Urinary bladder (tissue), 4 donors: Measurements from ENCODE around the gene KRTAP10-2. TPM values are rescaled to one million over a fixed set of nuclear protein-coding genes. Genes with fewer than 3 reads are reported as not detected.
A peak's percentile ranks its signal among the peaks of the same experiment; 100 is the strongest.

Experiments used
- DNase-seq: peaks from one replicate; pipeline ENCODE4 v3.0.0-alpha.2; 2015; ENCODE audit errors: extremely low spot score
- H3K27ac ChIP-seq: one replicate; pipeline ENCODE4 v1.5.1; 2013; ENCODE audit warnings: low read depth, mild to moderate bottlenecking, moderate library complexity
- H3K36me3 ChIP-seq: one replicate; pipeline ENCODE4 v1.6.1; 2013; ENCODE audit warnings: mild to moderate bottlenecking, moderate library complexity; ENCODE audit not compliant: insufficient read depth
- H3K4me1 ChIP-seq: one replicate; pipeline ENCODE4 v1.6.1; 2013; ENCODE audit warnings: mild to moderate bottlenecking, moderate library complexity; ENCODE audit not compliant: insufficient read depth
- H3K4me3 ChIP-seq: one replicate; pipeline ENCODE4 v1.5.1; 2013; ENCODE audit warnings: low read depth, low read length
- WGBS: extraction: QIAGEN DNeasy Blood & Tissue Kit; methylation state at CpG from one replicate; pipeline ENCODE4 v1.1.7; 2013; 5-methylcytosine and 5-hydroxymethylcytosine counted together
- polyA plus RNA-seq: library from polyadenylated mRNA; stranded (reverse); fragments of 200-250 nt; gene quantifications from one replicate; pipeline ENCODE4 v1.2.3, GENCODE V29; 2013
- total RNA-seq: library from RNA; depleted of rRNA; stranded (reverse); fragments of >200 nt; gene quantifications from one replicate; pipeline ENCODE4 v1.2.3, GENCODE V29; 2014
- donor health status: healthy with polysubstance abuse.
- donor health status: healthy.

KRTAP10-2 gene
- total and polyA plus RNA-seq, 2 donors: not detected

DNA sequence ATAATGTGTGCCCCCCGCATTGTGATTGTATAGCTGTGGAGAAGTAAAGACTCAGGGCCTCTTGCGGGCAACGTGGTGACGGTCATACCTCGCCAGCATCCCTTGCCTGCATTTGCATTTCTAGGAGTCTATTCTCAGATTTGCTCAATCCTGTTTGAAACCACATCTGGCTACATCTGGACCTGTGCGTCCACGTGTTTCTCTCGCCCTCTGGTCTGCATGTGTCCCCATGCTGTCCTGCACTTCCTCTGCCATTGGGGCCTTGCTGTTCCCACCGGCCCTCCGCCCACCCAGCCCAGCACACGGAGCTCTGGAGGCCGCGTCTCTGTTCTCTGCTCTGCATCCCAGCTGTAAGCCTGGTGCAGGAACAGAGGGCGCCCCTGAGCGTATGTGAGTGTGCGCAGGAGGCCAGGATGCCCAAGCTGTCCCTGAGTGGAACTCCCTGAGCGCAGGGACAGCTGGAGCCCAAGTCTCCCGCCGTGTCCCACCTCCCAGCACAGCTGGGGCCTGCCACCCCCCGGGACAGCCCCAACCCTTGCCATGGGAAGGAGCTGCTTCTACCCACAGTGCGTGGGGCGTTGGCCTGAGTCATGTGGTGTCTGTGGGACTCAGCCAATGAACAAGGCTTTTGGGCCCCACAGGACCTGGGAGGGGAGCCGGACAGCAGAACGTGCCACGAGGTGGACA, 1.6 kb downstream of the KRTAP10-2 start:
- Histone ChIP-seq H3K4me1 (no peaks in the 10 kb centered on the region), H3K4me3 (no peak overlapping the region), H3K36me3 (no peaks in the 10 kb centered on the region), H3K27ac (no peak overlapping the region)
- 72% methylated on average over 25 of the region's 25 CpGs for WGBS
- DNase-seq: no peak

DNA sequence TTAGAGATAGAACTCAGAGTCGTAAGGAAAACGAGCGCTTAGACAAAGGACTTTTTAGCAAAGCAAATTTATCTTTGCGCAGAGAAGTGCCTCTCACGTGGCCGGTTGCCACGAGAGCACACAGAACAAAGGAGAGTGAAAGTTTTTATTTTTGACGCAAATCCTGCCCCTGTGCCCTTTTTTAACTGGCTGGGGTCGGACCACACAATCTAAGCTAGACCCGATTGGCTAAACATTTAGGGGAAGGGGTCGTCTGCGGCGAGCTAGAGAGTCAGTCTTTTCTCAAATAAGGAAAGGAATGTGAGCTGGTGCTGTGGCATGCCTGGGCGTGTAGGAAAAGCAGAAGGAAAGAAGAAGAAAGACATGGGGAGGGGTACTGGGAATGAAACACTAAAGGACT, 2.4 kb downstream of the KRTAP10-2 start:
- Histone ChIP-seq H3K4me1 (no peaks in the 10 kb centered on the region), H3K36me3 (no peaks in the 10 kb centered on the region), H3K4me3 (no peak overlapping the region), H3K27ac (no peak overlapping the region)
- peak; percentile 21 for DNase-seq
- WGBS: 29% methylated on average over 14 of the region's 14 CpGs

DNA sequence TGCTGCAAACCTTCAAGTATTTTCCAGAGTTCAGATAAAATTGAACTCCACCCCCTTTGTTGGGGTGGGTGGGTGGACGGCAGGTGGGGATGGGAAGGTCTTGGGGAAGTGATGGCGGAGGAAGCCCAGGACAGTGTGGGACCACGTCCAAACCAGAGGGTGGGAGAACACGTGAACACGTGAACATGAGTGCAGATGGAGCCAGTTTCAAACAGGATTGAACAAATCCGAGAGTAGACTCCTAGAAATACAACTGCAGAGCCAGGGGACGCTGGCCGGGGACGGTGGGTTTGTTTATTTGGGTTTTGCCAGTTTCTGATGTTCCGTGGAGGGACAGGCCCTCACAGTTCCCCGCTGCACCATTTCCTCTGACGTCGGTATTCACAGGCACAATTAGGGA, 2.9 kb downstream of the KRTAP10-2 start:
- Histone ChIP-seq H3K27ac (no peak overlapping the region), H3K36me3 (no peaks in the 10 kb centered on the region), H3K4me3 (no peak overlapping the region), H3K4me1 (no peaks in the 10 kb centered on the region)
- 59% methylated on average over 13 of the region's 13 CpGs for WGBS
- no peak for DNase-seq

DNA sequence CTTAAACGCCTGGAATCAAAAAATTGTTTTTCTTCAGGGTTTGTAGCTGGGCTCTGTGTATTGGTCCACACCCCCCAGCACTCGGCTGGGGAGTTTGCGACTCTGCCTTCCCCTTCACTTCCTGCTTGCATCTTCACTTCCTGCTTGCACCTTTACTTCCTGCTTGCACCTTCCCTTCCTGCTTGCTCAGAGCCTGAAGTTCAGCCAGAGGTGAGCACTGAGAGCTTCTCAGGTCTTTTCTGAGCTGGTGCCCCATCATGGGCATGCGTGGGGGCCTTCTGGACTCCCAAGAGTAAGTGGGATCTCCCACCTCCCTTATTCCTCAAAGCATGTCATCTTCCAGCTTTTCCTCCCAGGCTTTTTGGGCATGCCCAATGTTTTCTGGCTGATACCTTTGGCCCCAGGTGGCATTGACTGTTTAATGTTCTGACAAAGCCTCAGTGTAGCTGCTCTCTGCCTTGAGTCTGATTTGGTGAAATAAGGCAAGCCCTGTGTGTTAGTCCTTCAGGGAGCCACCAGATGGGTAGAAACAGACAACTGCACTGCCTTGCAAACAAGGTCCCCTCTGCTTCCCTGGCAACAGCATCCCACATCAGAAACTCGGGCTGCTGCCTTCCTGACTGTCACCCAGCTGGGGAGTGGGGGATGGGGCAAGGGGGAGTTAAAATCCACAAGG, 3.5 kb downstream of the KRTAP10-2 start:
- H3K27ac ChIP-seq: no peak overlapping the region
- WGBS: 61% methylated on average over 5 of the region's 5 CpGs

DNA sequence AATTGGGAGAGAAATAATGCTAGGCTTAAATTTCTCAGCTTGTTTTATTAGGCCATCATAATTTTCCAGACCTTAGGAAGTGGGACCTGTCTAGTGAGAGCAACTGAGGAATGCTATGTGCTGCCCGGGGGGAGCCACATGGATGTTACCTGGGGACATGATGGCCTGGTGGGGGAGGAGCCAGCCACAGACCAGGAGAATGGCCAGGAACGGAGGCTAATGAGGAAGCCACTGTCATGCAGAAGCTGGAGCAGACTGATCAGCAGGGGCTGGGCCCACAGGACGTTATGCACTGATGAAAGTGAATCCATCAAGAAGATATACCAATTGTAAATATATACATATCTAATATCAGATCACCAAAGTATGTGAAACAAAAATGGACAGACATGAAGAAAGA, 6.7 kb downstream of the KRTAP10-2 start:
- WGBS: 67% methylated on average over 3 of the region's 3 CpGs
- Histone ChIP-seq H3K36me3 (no peaks in the 10 kb centered on the region), H3K4me3 (no peak overlapping the region), H3K27ac (no peak overlapping the region), H3K4me1 (no peaks in the 10 kb centered on the region)
- DNase-seq: no peak

More for the DNA sequence above, 3.5 kb downstream of the KRTAP10-2 start:
- H3K4me1 ChIP-seq: no peaks in the 10 kb centered on the region
- no peaks in the 10 kb centered on the region for H3K36me3 ChIP-seq
- no peak for DNase-seq
- no peak overlapping the region for H3K4me3 ChIP-seq

DNA sequence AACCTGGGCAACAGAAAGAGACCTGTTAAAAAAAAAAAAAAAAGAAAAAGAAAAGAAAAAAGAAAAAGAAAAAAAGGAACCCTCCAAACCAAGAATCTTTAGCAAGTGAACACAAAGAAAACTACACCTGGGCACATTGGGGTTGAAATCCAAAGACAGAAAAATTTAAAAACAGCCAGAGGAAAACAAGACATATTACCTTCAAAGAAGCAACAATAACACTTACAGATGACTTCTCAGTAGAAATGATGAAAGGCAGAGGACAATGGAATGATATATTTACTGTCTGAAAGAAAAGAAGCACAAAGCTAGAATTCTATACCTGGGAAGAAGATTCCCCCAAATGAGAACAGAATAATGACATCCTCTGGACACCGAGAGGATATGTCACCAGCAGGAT, 8.6 kb downstream of the KRTAP10-2 start:
- no peaks in the 10 kb centered on the region for H3K4me1 ChIP-seq
- WGBS: 84% methylated on average over 1 of the region's 1 CpG

DNA sequence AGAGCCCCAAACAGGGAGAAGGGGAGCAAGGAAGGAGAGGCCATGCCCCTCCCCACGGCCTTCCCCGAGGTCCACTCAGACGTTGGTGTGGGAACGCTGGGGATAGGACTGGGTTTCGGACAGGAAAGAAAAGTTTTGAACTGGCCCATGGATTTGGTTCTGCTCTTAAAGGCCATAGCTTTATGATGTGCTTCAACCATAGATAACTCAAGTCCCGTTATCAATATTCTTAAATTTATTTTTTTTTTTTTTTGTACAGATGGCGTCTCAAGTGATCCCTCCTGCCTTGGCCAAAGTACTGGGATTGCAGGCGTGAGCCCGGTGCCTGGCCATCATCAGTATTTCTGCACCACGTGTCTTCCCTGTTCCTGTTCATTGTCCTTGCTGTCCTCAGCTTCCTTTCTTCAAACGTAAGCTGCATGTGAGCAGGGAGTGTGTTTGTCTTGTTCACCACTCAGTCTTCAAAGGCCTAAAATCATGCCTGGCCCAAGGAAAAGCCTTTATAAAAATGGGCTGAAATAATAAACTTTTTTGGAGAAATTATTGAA, 10.5 kb downstream of the KRTAP10-2 start:
- no peak overlapping the region for H3K4me3 ChIP-seq
- no peak for DNase-seq
- 77% methylated on average over 11 of the region's 11 CpGs for WGBS

More for the DNA sequence above, 8.6 kb downstream of the KRTAP10-2 start:
- Histone ChIP-seq H3K27ac (no peak overlapping the region), H3K4me3 (no peak overlapping the region), H3K36me3 (no peaks in the 10 kb centered on the region)
- DNase-seq: no peak

DNA sequence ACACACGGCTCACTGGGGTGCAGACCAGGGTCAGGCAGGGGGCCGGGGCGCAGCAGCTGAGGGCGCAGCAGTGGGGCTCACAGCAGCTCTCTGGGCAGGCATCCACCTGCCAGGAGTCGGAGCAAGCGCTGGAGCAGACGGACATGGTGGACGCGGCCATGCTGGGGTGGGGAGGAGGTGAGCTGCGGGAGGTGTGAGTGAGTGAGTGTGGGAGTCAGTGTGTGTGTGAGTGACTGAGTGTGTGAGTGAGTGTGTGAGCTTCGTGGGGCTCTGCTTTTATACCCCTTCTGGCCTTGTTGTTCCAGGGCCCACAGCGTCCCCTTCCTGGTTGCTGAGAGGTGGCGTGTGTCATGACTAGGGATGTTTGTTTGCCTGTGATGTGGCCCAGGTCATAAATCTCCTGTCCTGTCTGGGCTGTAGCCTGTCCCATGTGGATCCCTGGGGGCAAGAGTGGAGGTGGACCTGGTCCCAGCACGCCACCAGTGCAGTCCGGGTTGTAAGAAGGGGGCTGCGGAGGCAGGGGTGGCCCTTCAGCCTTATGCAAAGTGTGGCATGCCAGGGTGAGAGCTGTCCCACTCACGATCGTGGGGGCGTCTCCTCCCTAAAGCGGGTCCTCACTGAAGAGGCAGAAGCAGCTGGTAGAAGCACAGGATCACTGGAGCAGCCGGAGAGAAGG, 11.2 kb downstream of the KRTAP10-2 start, which contains the start of gene KRTAP10-1:
Gene KRTAP10-1 (minus strand): TSS at position 205 of the 676 bp plus-strand sequence. CDS start 45 bp downstream, at position 160.
- H3K4me1 ChIP-seq: no peaks in the 10 kb centered on the region
- no peak for DNase-seq
- H3K36me3 ChIP-seq: no peaks in the 10 kb centered on the region
- 67% methylated on average over 21 of the region's 21 CpGs for WGBS
- no peak within 1 kb of the TSS for H3K4me3 ChIP-seq
- H3K27ac ChIP-seq: no peak within 1 kb of the TSS

More for the DNA sequence above, 10.5 kb downstream of the KRTAP10-2 start:
- Histone ChIP-seq H3K27ac (no peak overlapping the region), H3K36me3 (no peaks in the 10 kb centered on the region), H3K4me1 (no peaks in the 10 kb centered on the region)

DNA sequence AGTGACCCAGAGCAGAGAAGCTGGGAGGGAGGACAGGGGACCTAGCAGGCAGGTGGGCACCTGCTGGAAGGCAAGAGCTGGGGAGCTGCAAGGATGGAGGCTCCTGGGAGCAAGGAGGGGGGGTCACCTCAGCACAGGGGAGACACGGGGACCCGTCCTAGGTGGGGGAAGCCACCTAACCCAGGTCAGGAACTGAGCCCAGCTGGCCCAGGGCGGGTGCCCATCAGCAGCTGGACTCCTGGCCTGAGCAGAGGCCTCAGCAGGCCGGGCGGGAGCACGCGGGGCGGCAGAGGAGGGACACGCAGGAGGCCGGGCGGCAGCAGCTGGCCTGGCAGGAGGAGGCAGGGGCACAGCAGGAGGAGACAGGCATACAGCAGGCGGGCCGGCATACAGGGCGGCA, 12.3 kb downstream of the KRTAP10-2 start:
- Histone ChIP-seq H3K36me3 (no peaks in the 10 kb centered on the region), H3K4me3 (no peak overlapping the region), H3K27ac (no peak overlapping the region), H3K4me1 (no peaks in the 10 kb centered on the region)
- WGBS: 69% methylated on average over 14 of the region's 14 CpGs
- no peak for DNase-seq

DNA sequence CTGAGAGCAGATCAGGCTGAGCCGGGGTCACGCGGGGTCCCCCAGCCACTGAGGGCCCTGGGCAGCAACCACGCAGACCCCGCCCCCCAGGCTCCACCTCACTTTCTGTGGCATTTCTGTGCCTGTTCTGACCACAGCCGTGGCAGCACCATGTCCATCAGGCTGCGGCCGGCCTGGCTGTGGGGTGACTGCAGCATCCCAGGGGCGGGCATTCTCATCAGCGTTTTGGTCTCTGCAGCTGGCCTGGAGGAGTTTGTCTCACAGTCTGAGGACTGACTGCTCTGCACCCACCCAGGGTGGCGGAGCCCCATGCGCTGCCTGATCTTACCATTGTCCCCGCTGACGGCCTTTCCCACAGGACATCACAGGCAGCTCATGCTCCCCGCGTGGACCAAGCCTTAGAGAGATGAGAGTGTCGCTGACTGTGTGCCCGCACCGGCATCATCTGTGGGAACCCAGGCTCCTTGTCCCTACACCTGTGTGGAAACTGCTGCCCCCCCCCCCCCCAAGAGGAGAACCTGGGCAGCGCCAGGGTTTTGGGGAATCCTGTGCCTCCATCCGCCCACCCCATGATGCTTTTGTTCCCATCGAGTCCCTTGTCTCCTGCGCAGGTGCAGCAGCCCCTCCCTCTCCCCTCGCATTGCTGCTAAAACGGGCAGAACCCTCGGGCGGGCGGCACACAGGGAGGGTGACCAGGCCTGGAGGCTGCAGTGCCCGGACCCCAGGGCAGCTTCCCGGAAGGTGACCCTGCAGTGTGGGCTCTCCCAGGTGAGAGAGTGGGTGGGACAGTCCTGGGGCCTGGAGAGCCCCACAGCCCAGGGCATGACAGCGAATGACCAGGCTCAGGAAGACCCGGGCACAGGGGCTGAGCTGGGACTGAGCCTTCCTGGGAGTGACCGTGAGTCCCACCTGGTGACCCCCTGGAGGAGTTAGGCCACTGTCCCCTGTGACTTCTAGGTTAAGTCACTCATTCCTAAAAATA, 13.1 kb downstream of the KRTAP10-2 start:
- no peak overlapping the region for H3K27ac ChIP-seq
- no peaks in the 10 kb centered on the region for H3K4me1 ChIP-seq
- WGBS: 91% methylated on average over 33 of the region's 33 CpGs
- no peak overlapping the region for H3K4me3 ChIP-seq
- no peak for DNase-seq
- no peaks in the 10 kb centered on the region for H3K36me3 ChIP-seq

DNA sequence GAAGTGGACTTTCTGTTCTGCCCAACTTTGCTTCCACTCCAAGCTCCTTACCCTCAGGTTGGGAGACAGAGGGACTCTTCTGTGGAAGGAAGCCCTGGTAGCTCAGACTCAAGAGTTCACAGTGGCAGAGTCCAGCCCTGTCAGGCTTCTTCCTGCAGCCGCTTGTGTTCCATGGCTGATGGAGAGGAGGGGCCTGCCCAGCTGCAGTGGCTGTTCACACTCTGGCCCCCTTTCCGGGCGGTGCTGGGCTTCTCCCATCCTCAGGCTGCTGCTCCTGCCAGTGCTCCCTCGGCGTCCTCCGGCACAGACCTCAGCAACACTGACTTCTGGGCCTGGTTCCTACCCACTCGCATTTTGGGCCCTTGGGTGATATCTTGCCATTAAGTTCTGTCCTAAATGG, 15.3 kb downstream of the KRTAP10-2 start:
- WGBS: 44% methylated on average over 7 of the region's 7 CpGs

DNA sequence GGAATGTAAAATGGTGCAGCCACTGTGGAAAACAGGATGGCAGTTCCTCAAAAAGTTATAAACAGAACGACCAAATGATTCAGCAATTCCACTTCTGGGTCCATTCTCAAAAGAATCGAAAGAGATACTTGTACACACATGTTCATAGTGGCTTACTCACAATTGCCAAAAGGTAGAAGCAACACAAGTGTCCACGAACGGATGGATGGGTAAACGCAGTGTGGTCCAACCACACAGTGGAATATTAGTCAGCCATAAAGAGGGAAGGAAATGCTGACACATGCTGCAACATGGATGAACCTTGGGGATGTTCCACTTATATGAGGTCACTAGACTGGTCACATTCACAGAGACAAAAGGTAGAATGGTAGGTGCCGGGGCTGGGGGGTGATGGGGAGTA, 16.6 kb downstream of the KRTAP10-2 start:
- DNase-seq: no peak

More for the DNA sequence above, 15.3 kb downstream of the KRTAP10-2 start:
- Histone ChIP-seq H3K4me1 (no peaks in the 10 kb centered on the region), H3K27ac (no peak overlapping the region), H3K4me3 (no peak overlapping the region), H3K36me3 (no peaks in the 10 kb centered on the region)
- no peak for DNase-seq

More for the DNA sequence above, 16.6 kb downstream of the KRTAP10-2 start:
- H3K27ac ChIP-seq: no peak overlapping the region
- 93% methylated on average over 6 of the region's 6 CpGs for WGBS
- no peak overlapping the region for H3K4me3 ChIP-seq
- no peaks in the 10 kb centered on the region for H3K36me3 ChIP-seq
- H3K4me1 ChIP-seq: no peaks in the 10 kb centered on the region
